ENCODE data around the gene ALDOA.

DNA sequence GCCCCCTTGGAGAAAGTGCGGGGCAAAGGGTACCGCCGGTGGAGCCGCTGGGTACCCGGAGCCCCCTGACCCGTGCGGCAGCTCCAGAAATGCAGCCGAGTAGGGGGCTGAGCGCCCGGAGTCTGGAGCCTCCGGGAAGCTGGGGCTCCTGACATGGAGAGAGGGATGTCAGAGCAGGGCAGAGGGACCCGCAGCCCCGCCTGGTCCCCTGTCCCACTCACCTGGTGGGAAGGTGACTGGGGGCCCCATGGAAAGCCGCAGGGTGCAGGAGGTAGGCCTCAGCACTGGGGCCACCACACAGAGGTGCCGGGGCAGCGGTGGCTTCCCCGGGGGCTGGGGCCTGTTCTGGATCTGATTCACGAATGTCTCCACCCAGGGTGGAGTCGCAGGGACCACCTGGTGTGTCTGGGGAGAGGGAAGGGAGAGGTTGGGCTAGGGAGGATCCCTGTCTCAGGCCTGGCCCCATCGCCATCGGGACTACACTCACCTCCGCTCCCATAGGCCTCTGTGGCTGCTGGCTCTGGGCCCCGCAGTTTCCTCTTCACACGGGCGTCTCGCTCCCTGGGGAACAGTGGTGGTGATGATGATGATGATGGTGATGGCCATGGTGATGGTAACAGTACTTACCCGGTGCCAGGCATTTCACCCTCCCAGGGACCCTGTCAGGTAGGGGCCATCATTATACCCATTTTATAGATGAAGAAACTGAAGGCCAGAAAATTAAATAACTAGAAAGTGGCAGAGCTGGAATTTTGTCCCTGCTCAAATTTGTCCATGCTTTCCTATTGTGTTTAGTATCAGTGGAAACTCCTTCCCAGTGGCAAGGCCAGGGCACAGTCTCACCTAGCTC is 21.0 kb downstream of the ALDOA start:
- TF ChIP-seq POLR2AphosphoS5 (IDR thresholded peaks at IDR 0.05) = no peak
- TF ChIP-seq, protein P1, sequence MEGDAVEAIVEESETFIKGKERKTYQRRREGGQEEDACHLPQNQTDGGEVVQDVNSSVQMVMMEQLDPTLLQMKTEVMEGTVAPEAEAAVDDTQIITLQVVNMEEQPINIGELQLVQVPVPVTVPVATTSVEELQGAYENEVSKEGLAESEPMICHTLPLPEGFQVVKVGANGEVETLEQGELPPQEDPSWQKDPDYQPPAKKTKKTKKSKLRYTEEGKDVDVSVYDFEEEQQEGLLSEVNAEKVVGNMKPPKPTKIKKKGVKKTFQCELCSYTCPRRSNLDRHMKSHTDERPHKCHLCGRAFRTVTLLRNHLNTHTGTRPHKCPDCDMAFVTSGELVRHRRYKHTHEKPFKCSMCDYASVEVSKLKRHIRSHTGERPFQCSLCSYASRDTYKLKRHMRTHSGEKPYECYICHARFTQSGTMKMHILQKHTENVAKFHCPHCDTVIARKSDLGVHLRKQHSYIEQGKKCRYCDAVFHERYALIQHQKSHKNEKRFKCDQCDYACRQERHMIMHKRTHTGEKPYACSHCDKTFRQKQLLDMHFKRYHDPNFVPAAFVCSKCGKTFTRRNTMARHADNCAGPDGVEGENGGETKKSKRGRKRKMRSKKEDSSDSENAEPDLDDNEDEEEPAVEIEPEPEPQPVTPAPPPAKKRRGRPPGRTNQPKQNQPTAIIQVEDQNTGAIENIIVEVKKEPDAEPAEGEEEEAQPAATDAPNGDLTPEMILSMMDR (IDR thresholded peaks at IDR 0.05) = no peak
